Lower leg skin (tissue), 3 donors: ENCODE results near the gene CLEC16A.

ENCODE experiments used
- POLR2A ChIP-seq, 2 donors: fragments of 450-650 bp; IDR thresholded peaks; one replicate each; pipeline ENCODE4 v1.6.1; 2016 to 2017; ENCODE audit warnings: antibody characterized with exemption in 2 of 2, mild to moderate bottlenecking in 1 of 2, moderate library complexity in 1 of 2
- TF ChIP-seq, protein P1 (sequence below), 3 donors: fragments of 450-650 bp; IDR thresholded peaks; one replicate each; pipeline ENCODE4 v1.5.1; 2016; ENCODE audit warnings: antibody characterized with exemption in 3 of 3, mild to moderate bottlenecking in 3 of 3, moderate library complexity in 2 of 3

DNA sequence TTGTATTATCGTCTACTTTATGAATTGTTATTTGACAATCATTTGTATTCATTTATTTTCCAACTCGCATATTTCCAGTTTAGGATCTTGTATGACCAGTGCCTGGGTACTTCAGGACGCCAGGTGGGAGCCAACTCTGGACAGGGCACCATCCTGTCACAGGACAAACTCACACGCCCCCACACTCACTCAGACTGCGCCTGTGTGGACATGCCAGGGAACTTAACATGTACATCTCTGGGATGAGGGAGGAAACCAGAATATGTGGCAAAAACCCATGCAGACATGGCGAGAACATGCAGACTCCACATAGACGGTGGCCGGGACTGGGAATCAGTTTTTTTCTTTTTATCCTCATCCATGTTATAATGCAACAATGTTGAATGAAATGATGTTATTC, 68.5 kb downstream of the CLEC16A start:
- no peak for TF ChIP-seq POLR2A (IDR thresholded peaks at IDR 0.05)
- TF ChIP-seq, protein P1, sequence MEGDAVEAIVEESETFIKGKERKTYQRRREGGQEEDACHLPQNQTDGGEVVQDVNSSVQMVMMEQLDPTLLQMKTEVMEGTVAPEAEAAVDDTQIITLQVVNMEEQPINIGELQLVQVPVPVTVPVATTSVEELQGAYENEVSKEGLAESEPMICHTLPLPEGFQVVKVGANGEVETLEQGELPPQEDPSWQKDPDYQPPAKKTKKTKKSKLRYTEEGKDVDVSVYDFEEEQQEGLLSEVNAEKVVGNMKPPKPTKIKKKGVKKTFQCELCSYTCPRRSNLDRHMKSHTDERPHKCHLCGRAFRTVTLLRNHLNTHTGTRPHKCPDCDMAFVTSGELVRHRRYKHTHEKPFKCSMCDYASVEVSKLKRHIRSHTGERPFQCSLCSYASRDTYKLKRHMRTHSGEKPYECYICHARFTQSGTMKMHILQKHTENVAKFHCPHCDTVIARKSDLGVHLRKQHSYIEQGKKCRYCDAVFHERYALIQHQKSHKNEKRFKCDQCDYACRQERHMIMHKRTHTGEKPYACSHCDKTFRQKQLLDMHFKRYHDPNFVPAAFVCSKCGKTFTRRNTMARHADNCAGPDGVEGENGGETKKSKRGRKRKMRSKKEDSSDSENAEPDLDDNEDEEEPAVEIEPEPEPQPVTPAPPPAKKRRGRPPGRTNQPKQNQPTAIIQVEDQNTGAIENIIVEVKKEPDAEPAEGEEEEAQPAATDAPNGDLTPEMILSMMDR (IDR thresholded peaks at IDR 0.05): no peak
